ENCODE results near the gene UBASH3A. TPM values are rescaled to one million over a fixed set of nuclear protein-coding genes. Genes with fewer than 3 reads are reported as not detected.

The UBASH3A gene
- total RNA-seq, 1 donor from 2014 or later = not detected

- Mint-ChIP-seq H3K4me3 (no peak overlapping the region), H3K9me3 (no peaks in the 10 kb centered on the region), H3K27me3 (ENCODE audit: low read depth) (peaks cover 10% of the 10 kb centered on the region), H3K4me1 (peaks cover 10% of the 10 kb centered on the region), H3K36me3 (ENCODE audit: low read depth) (no peaks in the 10 kb centered on the region), H3K27ac (ENCODE audit: unreplicated experiment) (no peak overlapping the region)
- no peak for DNase-seq (ENCODE audit: low read depth, low spot score)
- no peak for TF ChIP-seq CTCF (conservative IDR thresholded peaks at IDR 0.05)
These were observed 13.8 kb downstream of the UBASH3A start for GRCh38 chr21:42417533-42417932.

- Mint-ChIP-seq H3K27ac (ENCODE audit: unreplicated experiment) (no peak overlapping the region), H3K4me3 (no peak overlapping the region), H3K27me3 (ENCODE audit: low read depth) (peaks cover 18% of the 10 kb centered on the region), H3K36me3 (ENCODE audit: low read depth) (no peaks in the 10 kb centered on the region), H3K9me3 (no peaks in the 10 kb centered on the region), H3K4me1 (peaks cover 9% of the 10 kb centered on the region)
- no peak for DNase-seq (ENCODE audit: low read depth, low spot score)
- no peak for TF ChIP-seq CTCF (conservative IDR thresholded peaks at IDR 0.05)
These were observed 15.2 kb downstream of the UBASH3A start for GRCh38 chr21:42418886-42419285.

- no peak for DNase-seq (ENCODE audit: low read depth, low spot score)
- peaks cover 2% of the 10 kb centered on the region for H3K4me1 Mint-ChIP-seq
- H3K36me3 Mint-ChIP-seq (ENCODE audit: low read depth) = no peaks in the 10 kb centered on the region
- H3K9me3 Mint-ChIP-seq = no peaks in the 10 kb centered on the region
- peaks cover 18% of the 10 kb centered on the region for H3K27me3 Mint-ChIP-seq (ENCODE audit: low read depth)
- H3K27ac Mint-ChIP-seq (ENCODE audit: unreplicated experiment) = no peak overlapping the region
- TF ChIP-seq CTCF (conservative IDR thresholded peaks at IDR 0.05) = no peak
- H3K4me3 Mint-ChIP-seq = no peak overlapping the region
These were observed 16.1 kb downstream of the UBASH3A start for GRCh38 chr21:42419845-42420244.

- peaks cover 18% of the 10 kb centered on the region for H3K27me3 Mint-ChIP-seq (ENCODE audit: low read depth)
These were observed 17.5 kb downstream of the UBASH3A start for GRCh38 chr21:42421018-42421793.

GRCh38 chr21:42423197-42423675, 19.5 kb downstream of the UBASH3A start:
- no peaks in the 10 kb centered on the region for H3K9me3 Mint-ChIP-seq
- no peak overlapping the region for H3K4me3 Mint-ChIP-seq
- peaks cover 22% of the 10 kb centered on the region for H3K27me3 Mint-ChIP-seq (ENCODE audit: low read depth)
- no peak for DNase-seq (ENCODE audit: low read depth, low spot score)
- H3K27ac Mint-ChIP-seq (ENCODE audit: unreplicated experiment) = no peak overlapping the region
- H3K36me3 Mint-ChIP-seq (ENCODE audit: low read depth) = no peaks in the 10 kb centered on the region
- TF ChIP-seq CTCF (conservative IDR thresholded peaks at IDR 0.05) = no peak
- no peaks in the 10 kb centered on the region for H3K4me1 Mint-ChIP-seq

More at GRCh38 chr21:42421018-42421793, 17.5 kb downstream of the UBASH3A start:
- no peak overlapping the region for H3K4me3 Mint-ChIP-seq
- no peaks in the 10 kb centered on the region for H3K4me1 Mint-ChIP-seq
- H3K36me3 Mint-ChIP-seq (ENCODE audit: low read depth) = no peaks in the 10 kb centered on the region
- no peak for DNase-seq (ENCODE audit: low read depth, low spot score)
- TF ChIP-seq CTCF (conservative IDR thresholded peaks at IDR 0.05) = no peak
- no peak overlapping the region for H3K27ac Mint-ChIP-seq (ENCODE audit: unreplicated experiment)
- no peaks in the 10 kb centered on the region for H3K9me3 Mint-ChIP-seq
